Peyer's patch (tissue), 4 donors: ENCODE measurements around the gene NKAIN2.

Experiments used
- POLR2A ChIP-seq, 2 donors: fragments of 450-650 bp; IDR thresholded peaks; one replicate each; pipeline ENCODE4 v1.5.1; 2017; ENCODE audit warnings: antibody characterized with exemption in 2 of 2, mild to moderate bottlenecking in 2 of 2, moderate library complexity in 2 of 2
- TF ChIP-seq, protein P1 (sequence below), 6 experiments: fragments of 450-650 bp in 4 of 6; fragments of 200-600 bp in 2 of 6; sonication (generic) in 1 of 6; IDR thresholded peaks; one replicate each; pipeline ENCODE4 v1.5.1; 2017 to 2019; ENCODE audit warnings: antibody characterized with exemption in 6 of 6, mild to moderate bottlenecking in 3 of 6, moderate library complexity in 1 of 6

DNA sequence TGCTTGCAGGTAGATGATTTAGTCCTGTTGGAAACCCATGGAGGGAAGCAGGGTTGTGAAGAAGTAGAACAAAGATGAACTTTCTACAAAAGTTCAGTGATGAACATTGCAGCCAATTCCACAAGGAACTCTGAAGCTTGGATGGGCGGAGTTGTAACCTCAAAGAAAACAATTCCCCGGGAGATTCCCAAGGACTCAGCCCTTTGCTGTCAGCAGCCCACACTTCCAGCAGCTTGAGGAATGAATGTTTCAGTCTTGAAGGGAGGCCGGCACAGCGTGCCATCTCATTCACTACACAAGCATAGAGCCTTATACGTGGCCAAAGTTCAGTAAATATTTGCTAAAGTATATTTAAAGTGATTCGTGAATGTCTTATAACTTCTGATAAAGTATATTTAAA, 269.4 kb downstream of the NKAIN2 start:
- TF ChIP-seq, protein P1, sequence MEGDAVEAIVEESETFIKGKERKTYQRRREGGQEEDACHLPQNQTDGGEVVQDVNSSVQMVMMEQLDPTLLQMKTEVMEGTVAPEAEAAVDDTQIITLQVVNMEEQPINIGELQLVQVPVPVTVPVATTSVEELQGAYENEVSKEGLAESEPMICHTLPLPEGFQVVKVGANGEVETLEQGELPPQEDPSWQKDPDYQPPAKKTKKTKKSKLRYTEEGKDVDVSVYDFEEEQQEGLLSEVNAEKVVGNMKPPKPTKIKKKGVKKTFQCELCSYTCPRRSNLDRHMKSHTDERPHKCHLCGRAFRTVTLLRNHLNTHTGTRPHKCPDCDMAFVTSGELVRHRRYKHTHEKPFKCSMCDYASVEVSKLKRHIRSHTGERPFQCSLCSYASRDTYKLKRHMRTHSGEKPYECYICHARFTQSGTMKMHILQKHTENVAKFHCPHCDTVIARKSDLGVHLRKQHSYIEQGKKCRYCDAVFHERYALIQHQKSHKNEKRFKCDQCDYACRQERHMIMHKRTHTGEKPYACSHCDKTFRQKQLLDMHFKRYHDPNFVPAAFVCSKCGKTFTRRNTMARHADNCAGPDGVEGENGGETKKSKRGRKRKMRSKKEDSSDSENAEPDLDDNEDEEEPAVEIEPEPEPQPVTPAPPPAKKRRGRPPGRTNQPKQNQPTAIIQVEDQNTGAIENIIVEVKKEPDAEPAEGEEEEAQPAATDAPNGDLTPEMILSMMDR (IDR thresholded peaks at IDR 0.05), result no peak
- no peak for TF ChIP-seq POLR2A (IDR thresholded peaks at IDR 0.05)
